Ovary (tissue), 9 donors: ENCODE measurements around the gene LPCAT1. TPM values are rescaled to one million over a fixed set of nuclear protein-coding genes. Genes with fewer than 3 reads are reported as not detected.

Source experiments
- DNase-seq, 5 donors: peaks; one replicate each; pipeline ENCODE4 v3.0.0-alpha.2; 2019 to 2020
- H3K27ac ChIP-seq, 2 donors: fragments of 200-600 bp; one replicate each; pipeline versions ENCODE4 v1.5.1 to v1.8.0; 2019 to 2022
- H3K27me3 ChIP-seq: fragments of 200-600 bp; one replicate; pipeline ENCODE4 v1.8.0; 2022
- H3K36me3 ChIP-seq: fragments of 200-600 bp; sonication (generic); one replicate; pipeline ENCODE4 v1.5.1; 2019
- H3K4me1 ChIP-seq: one replicate; pipeline ENCODE4 v1.8.1; 2013; ENCODE audit warnings: mild to moderate bottlenecking, moderate library complexity; ENCODE audit not compliant: insufficient read depth
- H3K4me3 ChIP-seq: fragments of 200-600 bp; sonication (generic); one replicate; pipeline ENCODE4 v1.5.1; 2017
- H3K9me3 ChIP-seq, 2 donors: fragments of 200-600 bp in 1 of 2; sonication (generic) in 1 of 2; one replicate each; pipeline versions ENCODE4 v1.5.1 to v1.8.1; 2013 to 2019; ENCODE audit warnings: mild to moderate bottlenecking in 1 of 2, moderate library complexity in 1 of 2
- EP300 ChIP-seq: sonication (generic); formaldehyde crosslinking; IDR thresholded peaks from one replicate; pipeline ENCODE4 v1.6.1; 2017; ENCODE audit warnings: antibody characterized with exemption
- POLR2A ChIP-seq: fragments of 450-650 bp; IDR thresholded peaks from one replicate; pipeline ENCODE4 v1.6.1; 2017; ENCODE audit warnings: antibody characterized with exemption, mild to moderate bottlenecking, moderate library complexity
- WGBS, 3 donors: extraction: QIAGEN DNeasy Blood & Tissue Kit in 1 of 3; methylation state at CpG; one replicate each; pipeline versions ENCODE4 v1.1.5 to v1.1.7; 2013 to 2017; 5-methylcytosine and 5-hydroxymethylcytosine counted together
- intact Hi-C, 4 donors: fragments of 100-400 bp; cut with DNase I; formaldehyde crosslinking; loops; one replicate each; pipeline versions ENCODE4 v1.11.0 to v1.15.1; 2022 to 2023
- polyA plus RNA-seq, 2 donors: library from polyadenylated mRNA; stranded (reverse); fragments of 200-250 nt in 1 of 2; fragments of 350-450 nt in 1 of 2; fragmentation: Illumina TruSeq in 1 of 2; extraction: RNeasy Lipid Tissue Mini Kit (QIAGEN cat#74804) in 1 of 2; gene quantifications; one replicate each; pipeline ENCODE4 v1.2.3, GENCODE V29; 2013 to 2014
- total RNA-seq, 7 donors: library from RNA; depleted of rRNA in 2 of 7; stranded (reverse); fragments of >200 nt in 2 of 7; fragmentation: NEBNext Ultra II Directional in 3 of 7; extraction: Animal tissue kit (Norgen Biotek cat#: 25700) in 3 of 7; gene quantifications; one replicate each; pipeline versions ENCODE4 v1.1.0 to v1.2.4, GENCODE V29; 2016 to 2023
- TF ChIP-seq, protein P1 (sequence below), 3 donors: fragments of 450-650 bp in 2 of 3; fragments of 200-600 bp in 1 of 3; IDR thresholded peaks; one replicate each; pipeline versions ENCODE4 v1.5.1 to v1.8.0; 2016 to 2022; ENCODE audit warnings: antibody characterized with exemption in 3 of 3, mild to moderate bottlenecking in 1 of 3
- donor health status: DM: no; HTN: no; CAD: no; lungs with moderate emphysema.
- donor health status: DM: no; HTN: no; CAD: no.
- donor health status: Bipolar disorder and iron deficiency.
- donor health status: DM: yes; HTN: yes; CAD: no.
- donor health status: DM: no; HTN: no; CAD: no.
- donor health status: DM: yes; HTN: yes; CAD: no.

LPCAT1 gene
- total and polyA plus RNA-seq, 9 donors: 13.0 to 57.1 (median 25.3) TPM

GRCh38 chr5:1543398-1544293, 19.9 kb upstream of the LPCAT1 start:
- H3K4me3 ChIP-seq: no peak overlapping the region
- H3K9me3 ChIP-seq: no peaks in the 10 kb centered on the region
- 81 to 85% (median 83%) methylated on average over 8 of the region's 8 CpGs for WGBS, 3 donors
- H3K4me1 ChIP-seq: no peaks in the 10 kb centered on the region
- TF ChIP-seq, protein P1, sequence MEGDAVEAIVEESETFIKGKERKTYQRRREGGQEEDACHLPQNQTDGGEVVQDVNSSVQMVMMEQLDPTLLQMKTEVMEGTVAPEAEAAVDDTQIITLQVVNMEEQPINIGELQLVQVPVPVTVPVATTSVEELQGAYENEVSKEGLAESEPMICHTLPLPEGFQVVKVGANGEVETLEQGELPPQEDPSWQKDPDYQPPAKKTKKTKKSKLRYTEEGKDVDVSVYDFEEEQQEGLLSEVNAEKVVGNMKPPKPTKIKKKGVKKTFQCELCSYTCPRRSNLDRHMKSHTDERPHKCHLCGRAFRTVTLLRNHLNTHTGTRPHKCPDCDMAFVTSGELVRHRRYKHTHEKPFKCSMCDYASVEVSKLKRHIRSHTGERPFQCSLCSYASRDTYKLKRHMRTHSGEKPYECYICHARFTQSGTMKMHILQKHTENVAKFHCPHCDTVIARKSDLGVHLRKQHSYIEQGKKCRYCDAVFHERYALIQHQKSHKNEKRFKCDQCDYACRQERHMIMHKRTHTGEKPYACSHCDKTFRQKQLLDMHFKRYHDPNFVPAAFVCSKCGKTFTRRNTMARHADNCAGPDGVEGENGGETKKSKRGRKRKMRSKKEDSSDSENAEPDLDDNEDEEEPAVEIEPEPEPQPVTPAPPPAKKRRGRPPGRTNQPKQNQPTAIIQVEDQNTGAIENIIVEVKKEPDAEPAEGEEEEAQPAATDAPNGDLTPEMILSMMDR (IDR thresholded peaks at IDR 0.05): no peak
- TF ChIP-seq POLR2A (no peak), EP300 (no peak)
- H3K36me3 ChIP-seq: no peaks in the 10 kb centered on the region
- intact Hi-C loops: no loop called here
- no peak overlapping the region for H3K27ac ChIP-seq
- no peak for DNase-seq
- no peaks in the 10 kb centered on the region for H3K27me3 ChIP-seq

GRCh38 chr5:1542781-1543180, 19.0 kb upstream of the LPCAT1 start:
- no peaks in the 10 kb centered on the region for H3K27me3 ChIP-seq
- intact Hi-C loops: no loop called here
- peak overlapping the region in 1 of 2 donors; percentile 39 for H3K27ac ChIP-seq
- H3K9me3 ChIP-seq: no peaks in the 10 kb centered on the region
- 45 to 63% (median 47%) methylated on average over 3 of the region's 3 CpGs for WGBS, 3 donors
- no peak overlapping the region for H3K4me3 ChIP-seq
- H3K36me3 ChIP-seq: no peaks in the 10 kb centered on the region
- H3K4me1 ChIP-seq: no peaks in the 10 kb centered on the region
- TF ChIP-seq POLR2A (no peak), EP300 (peak; percentile 49)
- TF ChIP-seq, protein P1 (IDR thresholded peaks at IDR 0.05): no peak
- peak in 1 of 5 donors; percentile 40 for DNase-seq

DNA sequence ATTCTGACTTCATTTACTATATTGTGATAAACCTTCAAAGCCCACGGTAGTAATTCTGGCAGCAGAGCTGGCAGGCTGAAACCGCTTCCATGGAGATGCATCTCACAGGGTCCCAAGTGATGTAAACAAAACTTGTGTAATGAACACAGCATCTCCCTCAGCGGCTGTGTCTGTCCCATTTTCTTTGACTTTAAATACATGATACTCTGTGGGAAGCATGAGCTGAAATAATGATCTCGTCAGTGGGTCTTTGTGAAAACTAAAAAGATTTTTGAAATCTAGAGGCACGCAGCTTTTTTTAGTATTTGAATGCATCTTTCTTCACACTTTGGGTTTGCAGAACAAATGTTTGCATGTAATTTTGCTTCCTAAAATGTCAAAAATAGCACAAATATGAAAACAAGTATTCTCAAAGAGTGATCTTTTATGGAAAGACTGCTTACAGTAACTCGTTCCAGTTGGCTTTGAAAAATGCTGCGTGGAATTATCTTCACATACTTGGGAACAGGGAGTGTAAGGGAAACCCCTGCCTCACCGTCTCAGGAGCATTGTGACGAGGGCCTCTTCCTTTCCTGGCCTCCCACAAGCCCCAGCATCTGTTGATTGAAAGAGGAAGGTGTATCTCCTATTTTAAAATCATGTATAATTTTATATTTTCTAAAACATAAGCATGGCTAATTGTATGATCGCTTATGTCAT, 18.1 kb upstream of the LPCAT1 start:
- DNase-seq: peak in 1 of 5 donors; percentile 23
- H3K4me1 ChIP-seq: no peaks in the 10 kb centered on the region
- TF ChIP-seq POLR2A: no peak
- TF ChIP-seq, protein P1 (IDR thresholded peaks at IDR 0.05): no peak
- no peak for TF ChIP-seq EP300
- intact Hi-C loops: no loop called here
- no peaks in the 10 kb centered on the region for H3K27me3 ChIP-seq
- peak overlapping the region in 1 of 2 donors; percentile 39 for H3K27ac ChIP-seq
- no peaks in the 10 kb centered on the region for H3K9me3 ChIP-seq
- no peak overlapping the region for H3K4me3 ChIP-seq
- 4 to 12% (median 9%) methylated on average over 10 of the region's 10 CpGs for WGBS, 3 donors
- no peaks in the 10 kb centered on the region for H3K36me3 ChIP-seq

DNA sequence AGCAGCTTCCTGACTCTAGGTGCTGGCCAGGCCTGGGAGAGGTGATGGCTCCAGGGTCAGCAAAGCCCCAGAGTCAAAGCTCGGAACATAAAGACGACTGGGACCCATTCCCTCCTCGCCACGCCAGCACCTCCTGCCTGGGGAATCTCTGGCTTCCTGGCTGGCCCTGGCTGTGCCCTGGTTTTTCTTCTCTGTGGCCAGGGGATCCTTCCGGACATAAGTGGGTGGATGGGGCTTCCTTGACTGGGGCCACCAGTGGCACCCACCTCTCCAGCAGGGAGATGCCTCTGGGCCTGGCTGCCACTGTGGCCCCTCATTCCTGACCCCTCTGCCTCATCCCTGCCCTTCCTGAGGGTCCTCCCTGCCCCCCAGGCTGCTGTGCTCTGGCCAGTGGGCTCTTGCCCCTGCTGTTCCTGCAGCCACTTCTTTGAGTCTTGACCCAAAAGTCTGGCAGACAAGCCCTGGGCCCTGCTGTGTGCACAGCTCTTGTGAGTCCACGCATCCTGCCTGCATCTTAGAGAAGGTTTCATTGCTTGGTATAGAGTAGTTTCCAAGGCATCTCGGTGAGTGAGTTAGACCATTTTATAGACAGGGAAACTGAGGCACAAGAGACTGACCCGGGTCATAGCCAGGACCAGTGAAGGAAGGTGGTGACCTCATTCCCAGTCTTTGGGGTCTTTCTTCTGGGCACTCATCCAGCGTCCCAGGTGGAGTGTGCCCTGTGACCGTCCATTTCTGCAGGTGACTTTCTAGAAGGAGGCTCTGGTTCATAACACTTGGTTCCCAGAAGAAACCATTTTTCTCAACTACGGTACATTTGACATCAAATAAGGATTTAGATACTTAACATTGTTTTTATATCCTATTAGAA, 17.3 kb upstream of the LPCAT1 start:
- H3K27me3 ChIP-seq: no peaks in the 10 kb centered on the region
- no peak overlapping the region for H3K27ac ChIP-seq
- no peak overlapping the region for H3K4me3 ChIP-seq
- no peaks in the 10 kb centered on the region for H3K36me3 ChIP-seq
- no peaks in the 10 kb centered on the region for H3K9me3 ChIP-seq
- WGBS, 3 donors: 78 to 85% (median 80%) methylated on average over 11 of the region's 11 CpGs
- H3K4me1 ChIP-seq: peaks cover 4% of the 10 kb centered on the region
- intact Hi-C loops: no loop called here
- DNase-seq: peak in 1 of 5 donors; percentile 8
- TF ChIP-seq, protein P1 (IDR thresholded peaks at IDR 0.05): no peak
- TF ChIP-seq EP300 (no peak), POLR2A (no peak)
